ENCODE results near the gene GLIS1. TPM values are rescaled to one million over a fixed set of nuclear protein-coding genes. Genes with fewer than 3 reads are reported as not detected.

The GLIS1 gene
- total RNA-seq, 1 experiment from 2014 or later: 0.14 TPM

GRCh38 chr1:53738205-53739108, 507 bp downstream of the GLIS1 start:
- in situ Hi-C loops (cut with HindIII; ENCODE audit: low sequenced_read_pairs): no loop called here
- no peak for DNase-seq (ENCODE audit: low spot score)

- in situ Hi-C loops (cut with HindIII; ENCODE audit: low sequenced_read_pairs): no loop called here
- DNase-seq (ENCODE audit: low spot score): no peak
Observed at GRCh38 chr1:53737648-53738204, 1.2 kb downstream of the GLIS1 start.

- in situ Hi-C loops (cut with HindIII; ENCODE audit: low sequenced_read_pairs): no loop called here
- DNase-seq (ENCODE audit: low spot score): no peak
Observed at GRCh38 chr1:53736290-53736689, 2.7 kb downstream of the GLIS1 start.

GRCh38 chr1:53735681-53736080, 3.3 kb downstream of the GLIS1 start:
- DNase-seq (ENCODE audit: low spot score): no peak
- in situ Hi-C loops (cut with HindIII; ENCODE audit: low sequenced_read_pairs): no loop called here

- no peak for DNase-seq (ENCODE audit: low spot score)
- in situ Hi-C loops (cut with HindIII; ENCODE audit: low sequenced_read_pairs): no loop called here
Observed at GRCh38 chr1:53735261-53735660, 3.7 kb downstream of the GLIS1 start.

GRCh38 chr1:53734650-53735211, 4.2 kb downstream of the GLIS1 start:
- DNase-seq (ENCODE audit: low spot score): no peak
- in situ Hi-C loops (cut with HindIII; ENCODE audit: low sequenced_read_pairs): no loop called here

- in situ Hi-C loops (cut with HindIII; ENCODE audit: low sequenced_read_pairs): no loop called here
- DNase-seq (ENCODE audit: low spot score): no peak
Observed at GRCh38 chr1:53733975-53734649, 4.9 kb downstream of the GLIS1 start.

- no peak for DNase-seq (ENCODE audit: low spot score)
- in situ Hi-C loops (cut with HindIII; ENCODE audit: low sequenced_read_pairs): no loop called here
Observed at GRCh38 chr1:53733447-53733931, 5.5 kb downstream of the GLIS1 start.

- no peak for DNase-seq (ENCODE audit: low spot score)
- in situ Hi-C loops (cut with HindIII; ENCODE audit: low sequenced_read_pairs): no loop called here
Observed at GRCh38 chr1:53732912-53733317, 6.0 kb downstream of the GLIS1 start.

- DNase-seq (ENCODE audit: low spot score): no peak
- in situ Hi-C loops (cut with HindIII; ENCODE audit: low sequenced_read_pairs): no loop called here
Observed at GRCh38 chr1:53732409-53732808, 6.6 kb downstream of the GLIS1 start.

- in situ Hi-C loops (cut with HindIII; ENCODE audit: low sequenced_read_pairs): no loop called here
- no peak for DNase-seq (ENCODE audit: low spot score)
Observed at GRCh38 chr1:53731779-53732305, 7.1 kb downstream of the GLIS1 start.

- in situ Hi-C loops (cut with HindIII; ENCODE audit: low sequenced_read_pairs): no loop called here
- DNase-seq (ENCODE audit: low spot score): no peak
Observed at GRCh38 chr1:53731043-53731600, 7.8 kb downstream of the GLIS1 start.

- in situ Hi-C loops (cut with HindIII; ENCODE audit: low sequenced_read_pairs): no loop called here
- no peak for DNase-seq (ENCODE audit: low spot score)
Observed at GRCh38 chr1:53730224-53730865, 8.6 kb downstream of the GLIS1 start.

GRCh38 chr1:53729456-53730223, 9.3 kb downstream of the GLIS1 start:
- no peak for DNase-seq (ENCODE audit: low spot score)
- in situ Hi-C loops (cut with HindIII; ENCODE audit: low sequenced_read_pairs): no loop called here

- DNase-seq (ENCODE audit: low spot score): no peak
- in situ Hi-C loops (cut with HindIII; ENCODE audit: low sequenced_read_pairs): no loop called here
Observed at GRCh38 chr1:53728702-53729455, 10.1 kb downstream of the GLIS1 start.

GRCh38 chr1:53728196-53728595, 10.8 kb downstream of the GLIS1 start:
- DNase-seq (ENCODE audit: low spot score): no peak
- in situ Hi-C loops (cut with HindIII; ENCODE audit: low sequenced_read_pairs): no loop called here

- no peak for DNase-seq (ENCODE audit: low spot score)
Observed at GRCh38 chr1:53727461-53728092, 11.4 kb downstream of the GLIS1 start.

More at GRCh38 chr1:53727461-53728092, 11.4 kb downstream of the GLIS1 start:
- in situ Hi-C loops (cut with HindIII; ENCODE audit: low sequenced_read_pairs): no loop called here

All from G401 (cell line).